ENCODE results near the gene HOXD12.

GRCh38 chr2:176068419-176068832 is 31.2 kb upstream of the HOXD12 start:
- TF ChIP-seq CTCF (IDR thresholded peaks at IDR 0.05) (no peak), POLR2AphosphoS5 (IDR thresholded peaks at IDR 0.05; ENCODE audit: low read depth, low read length) (no peak)

Measured in Panc1 (cell line).